ENCODE data around the gene HOXA13.

Gene HOXA13

GRCh38 chr7:27181795-27182275, 18.1 kb downstream of the HOXA13 start:
- no peak for DNase-seq (ENCODE audit: low spot score)

- DNase-seq (ENCODE audit: low spot score): no peak
Measured at GRCh38 chr7:27180431-27181420, 19.2 kb downstream of the HOXA13 start.

DNA sequence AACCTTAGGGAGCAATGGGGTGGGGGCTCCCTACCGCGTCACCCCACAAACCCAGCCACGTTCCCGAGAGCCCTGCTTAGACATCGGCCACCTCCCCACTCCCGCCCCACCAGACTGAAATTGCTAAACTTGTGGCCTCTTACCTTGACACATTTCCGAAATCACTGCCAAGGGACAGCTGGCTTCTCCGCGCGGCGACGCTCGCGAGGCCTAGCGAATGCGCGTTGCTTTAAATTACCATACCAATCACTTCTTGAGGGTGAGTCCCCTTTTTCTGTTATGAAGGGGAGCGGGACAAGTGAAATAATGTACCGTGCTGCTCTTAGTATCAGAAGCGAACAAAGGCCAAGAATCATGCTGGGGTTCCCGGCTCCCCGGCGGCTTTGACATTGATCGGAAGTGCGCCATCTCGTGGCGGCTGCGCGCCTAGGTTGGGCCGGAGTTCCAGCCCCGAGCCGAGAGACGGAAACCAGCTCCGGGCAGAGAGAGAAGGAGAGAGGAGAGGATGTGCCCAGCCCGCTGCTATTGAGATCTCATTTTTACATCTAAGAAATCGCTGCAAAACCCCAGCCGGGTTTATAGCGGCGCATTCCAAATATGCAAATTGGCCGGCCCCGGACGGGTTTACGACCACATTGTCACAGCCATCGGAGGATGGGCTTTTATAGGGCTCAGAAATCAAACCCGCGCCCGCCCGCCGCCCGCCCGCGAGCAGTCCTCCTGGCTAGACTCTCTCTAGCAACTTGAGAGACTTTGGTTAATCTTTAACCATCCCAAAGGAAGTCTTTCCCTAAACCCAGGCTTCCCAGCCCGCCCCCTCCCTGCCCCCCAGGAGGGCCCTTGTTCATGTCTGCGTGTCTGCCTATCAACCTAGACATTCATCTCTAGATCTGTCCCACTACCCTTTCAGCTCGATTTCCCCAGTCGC, 20.1 kb downstream of the HOXA13 start:
- DNase-seq (ENCODE audit: low spot score): peak; percentile 60

GRCh38 chr7:27179030-27179429, 20.9 kb downstream of the HOXA13 start:
- no peak for DNase-seq (ENCODE audit: low spot score)

GRCh38 chr7:27178366-27178765, 21.5 kb downstream of the HOXA13 start:
- no peak for DNase-seq (ENCODE audit: low spot score)

DNA sequence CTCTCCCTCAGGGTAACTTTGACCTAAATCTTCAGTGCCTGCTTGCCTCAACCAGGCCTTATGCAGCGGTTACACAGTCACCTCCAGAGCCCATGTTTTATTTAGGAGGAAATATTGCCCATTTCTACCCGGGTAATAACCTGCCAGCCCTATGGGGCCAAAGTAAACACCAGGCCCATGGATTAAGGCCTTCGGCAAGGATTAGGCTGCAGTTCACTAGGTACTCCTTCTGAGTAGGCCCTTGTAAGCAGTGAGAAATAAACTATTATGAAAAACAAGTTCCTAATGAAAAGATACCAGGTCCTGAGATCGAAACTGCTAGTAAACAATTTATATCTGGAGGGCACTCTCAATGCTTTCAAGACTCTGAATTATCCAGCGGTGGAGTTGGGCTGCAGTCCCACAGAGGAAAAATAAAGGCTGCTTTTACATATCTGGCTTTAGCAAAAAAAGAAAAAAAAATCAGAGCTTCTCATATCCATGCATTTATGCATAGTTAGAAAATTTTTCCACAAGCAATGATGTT, 22.0 kb downstream of the HOXA13 start:
- DNase-seq (ENCODE audit: low spot score): no peak

- no peak for DNase-seq (ENCODE audit: low spot score)
Measured at GRCh38 chr7:27176962-27177794, 22.7 kb downstream of the HOXA13 start.

DNA sequence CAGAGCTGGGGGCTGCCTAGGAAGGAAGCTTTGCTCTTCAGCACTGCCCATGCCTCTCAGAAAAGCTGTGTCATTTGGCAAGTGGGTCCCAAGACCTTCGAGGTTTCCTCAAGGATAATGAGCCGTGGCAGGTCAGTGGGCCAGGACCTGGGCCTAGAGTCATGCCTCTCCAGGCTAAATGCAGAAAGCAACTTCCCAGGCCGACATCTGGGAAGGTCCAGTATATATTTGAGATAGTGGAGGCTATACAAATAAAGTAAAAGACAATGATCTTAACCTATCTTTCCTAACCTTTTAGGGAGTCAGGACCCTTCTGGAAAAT, 23.4 kb downstream of the HOXA13 start:
- no peak for DNase-seq (ENCODE audit: low spot score)

DNA sequence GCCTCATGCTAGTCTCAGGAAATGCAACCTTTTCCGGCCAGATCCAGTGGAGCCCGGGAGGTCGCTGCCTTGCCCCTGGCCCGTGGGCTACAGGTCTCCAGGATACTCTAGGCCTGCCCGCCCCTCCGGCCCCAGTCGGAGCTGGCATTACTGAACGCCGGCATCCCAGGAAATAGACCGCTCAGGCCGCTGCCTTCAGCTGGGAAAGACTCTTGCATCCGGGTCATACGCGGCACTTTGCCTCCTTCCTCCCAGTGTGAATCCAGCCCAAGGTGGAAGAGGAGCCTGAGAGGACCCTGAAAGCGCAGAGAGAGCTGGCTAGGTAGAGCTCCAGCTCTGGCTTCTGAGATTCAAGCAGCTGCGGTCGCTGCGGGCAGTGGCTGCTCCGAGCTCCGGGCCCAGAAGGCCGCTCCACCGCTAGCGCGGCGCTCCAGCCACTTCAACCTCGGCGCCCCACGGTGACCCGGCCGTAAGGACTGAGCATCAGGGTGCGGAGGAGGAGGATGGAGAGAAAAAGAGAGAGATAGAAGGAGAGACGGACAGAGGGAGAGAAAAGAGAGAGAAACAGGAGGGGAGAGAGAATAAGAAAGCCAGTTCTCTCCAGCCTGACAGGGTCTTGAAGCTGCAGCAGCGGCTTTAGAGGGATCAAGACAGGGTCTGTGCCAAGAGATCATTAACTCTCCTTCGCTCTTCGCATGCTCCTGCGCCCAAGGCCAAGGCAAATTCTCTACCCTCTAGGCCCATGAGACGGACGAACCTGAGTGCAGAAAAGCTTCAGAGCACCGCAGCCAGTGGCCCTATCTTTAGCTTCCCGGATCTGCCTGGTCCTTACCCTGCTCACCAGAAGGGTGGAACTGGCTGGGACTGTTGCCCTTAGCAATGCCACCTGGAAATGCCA, 24.0 kb downstream of the HOXA13 start:
- DNase-seq (ENCODE audit: low spot score): no peak

- DNase-seq (ENCODE audit: low spot score): no peak
Measured at GRCh38 chr7:27174874-27175625, 24.8 kb downstream of the HOXA13 start.

- no peak for DNase-seq (ENCODE audit: low spot score)
Measured at GRCh38 chr7:27173956-27174873, 25.7 kb downstream of the HOXA13 start, which contains the start of gene HOXA10. Gene HOXA10, minus strand, starts transcription at chr7:27174320. Its CDS starts 14 bp downstream, at chr7:27174306.

- no peak for DNase-seq (ENCODE audit: low spot score)
Measured at GRCh38 chr7:27173511-27173955, 26.4 kb downstream of the HOXA13 start.

GRCh38 chr7:27172823-27173510, 26.9 kb downstream of the HOXA13 start:
- no peak for DNase-seq (ENCODE audit: low spot score)

GRCh38 chr7:27172315-27172774, 27.5 kb downstream of the HOXA13 start:
- DNase-seq (ENCODE audit: low spot score): no peak

DNA sequence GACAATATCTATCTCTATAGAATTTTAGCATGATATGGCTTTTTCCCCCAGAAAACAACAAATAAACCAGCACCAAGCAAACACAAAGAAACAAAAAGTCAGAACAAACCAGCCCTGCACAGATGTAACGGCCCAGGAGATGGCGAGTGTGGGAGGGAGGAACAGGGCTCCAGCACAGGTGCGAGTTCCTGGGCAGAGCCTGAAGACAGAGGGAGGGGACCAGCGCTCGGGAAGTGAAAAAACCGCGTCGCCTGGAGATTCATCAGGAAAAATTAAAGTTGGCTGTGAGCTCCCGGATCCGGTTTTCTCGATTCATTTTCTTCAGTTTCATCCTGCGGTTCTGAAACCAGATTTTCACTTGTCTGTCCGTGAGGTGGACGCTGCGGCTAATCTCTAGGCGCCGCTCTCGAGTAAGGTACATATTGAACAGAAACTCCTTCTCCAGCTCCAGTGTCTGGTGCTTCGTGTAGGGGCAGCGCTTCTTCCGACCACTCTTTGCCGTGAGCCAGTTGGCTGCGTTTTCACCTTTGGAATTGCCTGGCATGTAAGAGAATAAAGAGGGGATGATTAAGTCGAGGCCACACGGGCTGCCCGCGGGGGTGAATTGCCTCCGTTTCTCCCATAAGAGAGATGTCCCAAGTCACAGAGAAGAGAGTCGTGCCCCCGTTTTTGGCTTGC, 28.1 kb downstream of the HOXA13 start:
- DNase-seq (ENCODE audit: low spot score): no peak

DNA sequence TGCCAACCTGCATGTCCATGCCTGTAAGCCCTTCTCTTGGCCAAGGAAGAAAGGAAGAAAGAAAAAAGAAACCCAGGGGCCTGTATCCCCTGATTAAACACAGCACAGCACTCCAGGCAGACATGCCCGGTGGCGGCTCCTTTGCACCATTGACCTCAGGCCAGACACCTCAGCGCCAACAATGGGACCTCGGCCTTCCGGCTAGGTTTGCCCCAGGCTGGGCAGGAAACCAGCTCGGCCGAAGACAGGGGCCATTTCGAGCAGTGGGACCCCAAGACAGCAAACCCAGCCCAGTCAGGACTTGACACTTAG, 28.6 kb downstream of the HOXA13 start:
- no peak for DNase-seq (ENCODE audit: low spot score)

Data from CD4-positive, alpha-beta T cell treated with Interleukin-15 for 4 hours (primary cell).